ENCODE measurements around the gene AMBP.
A peak's percentile ranks its signal among the peaks of the same experiment; 100 is the strongest.

Gene AMBP

GRCh38 chr9:114078021-114078780 lies at the start of gene AMBP:
Gene AMBP (minus strand): TSS chr9:114078300. CDS start chr9:114078209, 91 bp downstream.
- DNase-seq = no peak

- no peak for DNase-seq
Observed at GRCh38 chr9:114126247-114127060, 48.4 kb upstream of the AMBP start.

- DNase-seq = no peak
Observed at GRCh38 chr9:114125476-114126013, 47.4 kb upstream of the AMBP start.

- DNase-seq = no peak
Observed at GRCh38 chr9:114124666-114125475, 46.8 kb upstream of the AMBP start.

GRCh38 chr9:114124138-114124537 lies 46.0 kb upstream of the AMBP start:
- DNase-seq = no peak

GRCh38 chr9:114123031-114123977 lies 45.2 kb upstream of the AMBP start:
- no peak for DNase-seq

GRCh38 chr9:114122136-114123027 lies 44.3 kb upstream of the AMBP start:
- no peak for DNase-seq

- no peak for DNase-seq
Observed at GRCh38 chr9:114121227-114122135, 43.4 kb upstream of the AMBP start.

- DNase-seq = no peak
Observed at GRCh38 chr9:114120192-114121014, 42.3 kb upstream of the AMBP start.

- no peak for DNase-seq
Observed at GRCh38 chr9:114119242-114120191, 41.4 kb upstream of the AMBP start.

- no peak for DNase-seq
Observed at GRCh38 chr9:114117996-114118830, 40.1 kb upstream of the AMBP start.

GRCh38 chr9:114117614-114117995 lies 39.5 kb upstream of the AMBP start:
- no peak for DNase-seq

- peak; percentile 10 for DNase-seq
Observed at GRCh38 chr9:114116126-114116747, 38.1 kb upstream of the AMBP start.

- no peak for DNase-seq
Observed at GRCh38 chr9:114115654-114116125, 37.6 kb upstream of the AMBP start.

GRCh38 chr9:114114364-114114763 lies 36.3 kb upstream of the AMBP start:
- no peak for DNase-seq
